Heart left ventricle (tissue), 13 donors: ENCODE results near the gene PADI4.

Experiments
- CTCF ChIP-seq, 12 donors: fragments of 200-600 bp; sonication (generic) in 4 of 12; IDR thresholded peaks; one replicate each; pipeline versions ENCODE4 v1.5.0 to v1.8.0; 2018 to 2022; ENCODE audit warnings: antibody characterized with exemption in 12 of 12, mild to moderate bottlenecking in 5 of 12
- POLR2A ChIP-seq, 2 donors: fragments of 450-650 bp; IDR thresholded peaks; one replicate each; pipeline ENCODE4 v1.6.1; 2017; ENCODE audit warnings: antibody characterized with exemption in 2 of 2, mild to moderate bottlenecking in 2 of 2, moderate library complexity in 2 of 2
- donor health status: ischemic (EF 13 %, LVEDD 7.1; RV severe dilation, severe dysfunction).
- donor health status: DM: no; HTN: yes; CAD: no.
- donor health status: DM: no; HTN: no; CAD: no.
- donor health status: ischemic (EF 25% LVEDD 6.9; RV normal size, moderate dysfunction).
- donor health status: ischemic (EF 25% LVEDD 5.7; RV mildly dilated, moderate dysfunction).
- donor health status: ischemic (EF 35%, LVEDD 5.7; RV mildly dilated, moderate dysfunction).
- donor health status: nonischemic (EF 11% LVEDD 7.7; RV severe dilation, severe dysfunction).
- donor health status: DM: yes; HTN: yes; CAD: no.
- donor health status: PGD.
- donor health status: ischemic (EF 29% LVEDD 5.4; RV normal size, mild dysfunction).
- donor health status: nonischemic (EF 23%, LVEDD 6.1; RV moderate dilation, normal function).

- no peak for TF ChIP-seq CTCF (IDR thresholded peaks at IDR 0.05)
- TF ChIP-seq POLR2A (IDR thresholded peaks at IDR 0.05), result no peak
Observed at GRCh38 chr1:17304151-17304825, 3.7 kb upstream of the PADI4 start.
